ENCODE results near the gene ALK.

Gene ALK

DNA sequence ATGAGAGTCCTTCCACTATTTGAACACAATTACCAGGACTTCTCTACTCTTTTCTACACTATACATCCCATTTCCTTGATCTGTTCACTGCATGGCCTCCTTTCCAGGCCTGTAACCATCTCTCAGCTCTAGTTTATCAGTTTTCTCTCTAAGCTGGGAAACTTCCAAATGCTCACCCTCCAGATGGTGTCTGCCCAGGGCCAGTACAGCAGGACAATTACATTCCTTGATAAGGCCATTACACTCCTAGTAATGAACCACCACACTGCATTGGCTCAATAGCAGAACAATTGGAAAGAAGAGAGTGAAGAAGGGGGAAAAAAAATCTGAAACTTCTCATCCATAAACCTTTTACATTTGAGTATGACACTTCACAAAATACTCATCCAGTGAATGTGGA, 359.1 kb downstream of the ALK start:
- Mint-ChIP-seq H3K9me3 (no peaks in the 10 kb centered on the region), H3K27me3 (no peaks in the 10 kb centered on the region), H3K4me1 (ENCODE audit: low read depth) (no peaks in the 10 kb centered on the region), H3K36me3 (ENCODE audit: low read depth) (no peaks in the 10 kb centered on the region), H3K27ac (no peak overlapping the region), H3K4me3 (no peak overlapping the region)
- intact Hi-C loops (cut with micrococcal nuclease): no loop called here

DNA sequence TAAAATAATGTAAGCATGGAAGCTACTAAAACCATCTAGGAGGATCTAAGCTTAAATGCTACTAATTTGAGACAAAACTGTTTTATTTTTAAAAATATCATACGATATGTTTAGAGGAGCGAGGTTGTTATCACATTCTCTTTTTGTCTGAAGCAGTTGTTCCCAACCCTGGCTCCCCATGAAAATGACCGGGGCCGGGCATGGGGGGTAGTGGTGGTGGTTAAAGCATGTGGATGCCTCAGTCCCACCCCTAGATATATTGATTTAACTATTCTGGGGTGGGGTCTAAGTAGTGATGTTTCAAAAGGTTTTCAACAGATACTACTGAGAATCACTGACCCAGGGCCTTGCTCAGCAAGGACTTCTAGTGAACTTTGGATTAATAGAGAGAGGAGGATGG, 359.8 kb downstream of the ALK start:
- Mint-ChIP-seq H3K9me3 (no peaks in the 10 kb centered on the region), H3K4me3 (no peak overlapping the region), H3K27me3 (no peaks in the 10 kb centered on the region), H3K27ac (no peak overlapping the region), H3K4me1 (ENCODE audit: low read depth) (no peaks in the 10 kb centered on the region), H3K36me3 (ENCODE audit: low read depth) (no peaks in the 10 kb centered on the region)
- intact Hi-C loops (cut with micrococcal nuclease): no loop called here

GRCh38 chr2:29561181-29561580, 360.2 kb downstream of the ALK start:
- Mint-ChIP-seq H3K27me3 (no peaks in the 10 kb centered on the region), H3K4me3 (no peak overlapping the region), H3K4me1 (ENCODE audit: low read depth) (no peaks in the 10 kb centered on the region), H3K27ac (no peak overlapping the region), H3K9me3 (no peaks in the 10 kb centered on the region), H3K36me3 (ENCODE audit: low read depth) (no peaks in the 10 kb centered on the region)
- intact Hi-C loops (cut with micrococcal nuclease): no loop called here

- Mint-ChIP-seq H3K4me1 (ENCODE audit: low read depth) (no peaks in the 10 kb centered on the region), H3K36me3 (ENCODE audit: low read depth) (no peaks in the 10 kb centered on the region), H3K27me3 (no peaks in the 10 kb centered on the region), H3K4me3 (no peak overlapping the region), H3K27ac (no peak overlapping the region), H3K9me3 (no peaks in the 10 kb centered on the region)
- intact Hi-C loops (cut with micrococcal nuclease): no loop called here
Observed at GRCh38 chr2:29560566-29560965, 360.8 kb downstream of the ALK start.

DNA sequence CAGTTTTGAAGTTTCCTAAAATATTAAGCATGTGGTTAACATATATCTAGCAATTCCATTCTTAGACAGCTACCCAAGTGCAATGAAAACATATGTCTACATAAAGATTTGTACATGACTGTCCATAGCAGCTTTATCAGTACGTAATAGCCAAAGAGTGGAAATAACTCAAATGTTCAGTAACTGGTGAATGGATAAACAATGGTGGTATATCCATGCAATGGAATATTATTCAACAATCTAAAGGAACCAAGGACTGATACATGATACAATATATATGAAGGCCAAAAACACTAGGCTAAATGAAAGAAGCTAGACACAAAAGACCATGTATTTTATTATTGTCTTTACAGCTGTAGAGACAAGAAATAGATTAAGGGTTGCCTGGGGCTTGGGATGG, 361.4 kb downstream of the ALK start:
- Mint-ChIP-seq H3K4me3 (no peak overlapping the region), H3K9me3 (no peaks in the 10 kb centered on the region), H3K27ac (no peak overlapping the region), H3K36me3 (ENCODE audit: low read depth) (no peaks in the 10 kb centered on the region), H3K27me3 (no peaks in the 10 kb centered on the region), H3K4me1 (ENCODE audit: low read depth) (peaks cover 4% of the 10 kb centered on the region)
- intact Hi-C loops (cut with micrococcal nuclease): no loop called here

- Mint-ChIP-seq H3K4me1 (ENCODE audit: low read depth) (peaks cover 7% of the 10 kb centered on the region), H3K27ac (no peak overlapping the region), H3K4me3 (no peak overlapping the region), H3K36me3 (ENCODE audit: low read depth) (no peaks in the 10 kb centered on the region), H3K27me3 (no peaks in the 10 kb centered on the region), H3K9me3 (no peaks in the 10 kb centered on the region)
- intact Hi-C loops (cut with micrococcal nuclease): no loop called here
Observed at GRCh38 chr2:29559578-29559977, 361.8 kb downstream of the ALK start.

- Mint-ChIP-seq H3K27ac (no peak overlapping the region), H3K9me3 (no peaks in the 10 kb centered on the region)
Observed at GRCh38 chr2:29558097-29558496, 363.3 kb downstream of the ALK start.

DNA sequence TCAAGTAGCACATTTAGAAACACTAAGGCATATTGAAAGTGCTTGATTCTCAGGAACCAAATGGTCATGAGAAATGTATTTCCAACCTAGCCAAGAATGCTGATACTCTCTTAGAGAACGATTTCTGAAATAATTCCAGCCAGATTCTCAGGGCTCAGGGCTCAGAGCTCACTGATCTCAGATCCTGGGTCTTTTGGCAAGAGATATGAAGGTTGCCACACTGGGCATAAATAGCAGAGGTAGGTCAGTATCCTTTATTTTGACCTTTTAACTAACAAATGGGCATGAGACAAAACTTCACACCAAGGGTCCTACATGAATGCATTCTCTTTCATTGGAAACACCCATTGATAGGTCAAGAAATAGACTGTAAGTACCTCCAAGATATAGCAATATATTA, 364.1 kb downstream of the ALK start:
- no peak overlapping the region for H3K4me3 Mint-ChIP-seq
- intact Hi-C loops (cut with micrococcal nuclease): no loop called here

More at GRCh38 chr2:29558097-29558496, 363.3 kb downstream of the ALK start:
- Mint-ChIP-seq H3K4me1 (ENCODE audit: low read depth) (peaks cover 7% of the 10 kb centered on the region), H3K4me3 (no peak overlapping the region), H3K27me3 (no peaks in the 10 kb centered on the region), H3K36me3 (ENCODE audit: low read depth) (no peaks in the 10 kb centered on the region)
- intact Hi-C loops (cut with micrococcal nuclease): no loop called here

GRCh38 chr2:29549069-29549380, 372.4 kb downstream of the ALK start:
- intact Hi-C loops (cut with micrococcal nuclease): no loop called here
- H3K4me1 Mint-ChIP-seq (ENCODE audit: low read depth): peaks cover 12% of the 10 kb centered on the region

More for the DNA sequence above, 364.1 kb downstream of the ALK start:
- no peaks in the 10 kb centered on the region for H3K9me3 Mint-ChIP-seq
- H3K27me3 Mint-ChIP-seq: no peaks in the 10 kb centered on the region
- H3K36me3 Mint-ChIP-seq (ENCODE audit: low read depth): no peaks in the 10 kb centered on the region
- H3K4me1 Mint-ChIP-seq (ENCODE audit: low read depth): peaks cover 7% of the 10 kb centered on the region
- no peak overlapping the region for H3K27ac Mint-ChIP-seq

GRCh38 chr2:29544917-29545316, 376.5 kb downstream of the ALK start:
- Mint-ChIP-seq H3K4me1 (ENCODE audit: low read depth) (peaks cover 12% of the 10 kb centered on the region), H3K9me3 (no peaks in the 10 kb centered on the region), H3K27ac (no peak overlapping the region), H3K36me3 (ENCODE audit: low read depth) (no peaks in the 10 kb centered on the region), H3K27me3 (peaks cover 4% of the 10 kb centered on the region), H3K4me3 (no peak overlapping the region)
- intact Hi-C loops (cut with micrococcal nuclease): no loop called here

More at GRCh38 chr2:29549069-29549380, 372.4 kb downstream of the ALK start:
- Mint-ChIP-seq H3K4me3 (no peak overlapping the region), H3K27me3 (peaks cover 4% of the 10 kb centered on the region), H3K27ac (no peak overlapping the region), H3K36me3 (ENCODE audit: low read depth) (no peaks in the 10 kb centered on the region), H3K9me3 (no peaks in the 10 kb centered on the region)

GRCh38 chr2:29544031-29544430, 377.4 kb downstream of the ALK start:
- Mint-ChIP-seq H3K9me3 (no peaks in the 10 kb centered on the region), H3K36me3 (ENCODE audit: low read depth) (no peaks in the 10 kb centered on the region), H3K27me3 (peaks cover 4% of the 10 kb centered on the region), H3K27ac (no peak overlapping the region), H3K4me1 (ENCODE audit: low read depth) (peaks cover 12% of the 10 kb centered on the region), H3K4me3 (no peak overlapping the region)
- intact Hi-C loops (cut with micrococcal nuclease): no loop called here

DNA sequence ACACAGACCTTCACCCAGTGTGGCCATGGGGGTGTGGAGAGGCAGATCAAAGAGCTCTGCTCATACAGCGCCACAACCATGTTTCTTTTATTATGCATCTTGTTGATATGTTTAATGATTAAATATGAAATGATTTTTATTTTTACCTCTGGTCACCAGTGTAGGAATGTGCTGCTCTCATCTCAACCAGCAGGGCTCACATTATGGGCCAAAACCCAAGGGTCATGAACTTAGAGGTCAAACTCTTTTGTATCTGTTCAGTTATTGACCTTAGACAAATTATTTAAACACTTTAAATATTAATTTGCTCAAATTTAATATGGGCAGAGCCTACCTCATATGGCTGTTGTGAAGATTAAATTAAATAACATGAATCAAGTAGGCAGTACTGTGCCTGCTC, 386.2 kb downstream of the ALK start:
- H3K9me3 Mint-ChIP-seq: no peaks in the 10 kb centered on the region
- H3K36me3 Mint-ChIP-seq (ENCODE audit: low read depth): no peaks in the 10 kb centered on the region
- no peaks in the 10 kb centered on the region for H3K27me3 Mint-ChIP-seq
- H3K4me1 Mint-ChIP-seq (ENCODE audit: low read depth): no peaks in the 10 kb centered on the region
- intact Hi-C loops (cut with micrococcal nuclease): no loop called here
- no peak overlapping the region for H3K4me3 Mint-ChIP-seq
- H3K27ac Mint-ChIP-seq: no peak overlapping the region

GRCh38 chr2:29532436-29532835, 388.9 kb downstream of the ALK start:
- H3K27ac Mint-ChIP-seq: no peak overlapping the region
- intact Hi-C loops (cut with micrococcal nuclease): no loop called here
- no peaks in the 10 kb centered on the region for H3K9me3 Mint-ChIP-seq
- peaks cover 8% of the 10 kb centered on the region for H3K4me1 Mint-ChIP-seq (ENCODE audit: low read depth)
- no peak overlapping the region for H3K4me3 Mint-ChIP-seq
- H3K36me3 Mint-ChIP-seq (ENCODE audit: low read depth): no peaks in the 10 kb centered on the region
- H3K27me3 Mint-ChIP-seq: no peaks in the 10 kb centered on the region

GRCh38 chr2:29531626-29532025, 389.8 kb downstream of the ALK start:
- H3K4me1 Mint-ChIP-seq (ENCODE audit: low read depth): peaks cover 11% of the 10 kb centered on the region
- intact Hi-C loops (cut with micrococcal nuclease): no loop called here
- H3K27ac Mint-ChIP-seq: no peak overlapping the region
- H3K36me3 Mint-ChIP-seq (ENCODE audit: low read depth): no peaks in the 10 kb centered on the region
- no peaks in the 10 kb centered on the region for H3K27me3 Mint-ChIP-seq
- H3K9me3 Mint-ChIP-seq: no peaks in the 10 kb centered on the region
- no peak overlapping the region for H3K4me3 Mint-ChIP-seq

DNA sequence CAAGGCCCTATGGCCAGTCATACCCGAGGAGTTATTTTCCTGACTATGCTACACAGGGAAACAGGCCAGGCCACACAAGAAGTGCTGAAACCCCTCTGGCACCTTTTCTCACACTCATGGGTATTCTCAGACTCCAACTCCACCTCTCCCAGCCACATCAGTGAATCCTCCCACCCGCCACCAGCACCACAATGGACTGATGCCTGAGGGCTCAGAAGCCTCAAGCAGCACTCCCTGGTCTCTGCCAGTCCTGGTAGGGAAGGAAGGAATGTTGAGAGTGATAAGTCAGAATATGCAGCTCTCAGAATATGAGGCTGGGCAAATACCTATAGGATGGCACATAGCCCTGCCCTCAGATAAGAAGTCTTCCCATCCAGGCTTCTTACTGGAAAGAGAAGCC, 391.1 kb downstream of the ALK start:
- intact Hi-C loops (cut with micrococcal nuclease): no loop called here
- Mint-ChIP-seq H3K9me3 (no peaks in the 10 kb centered on the region), H3K27me3 (no peaks in the 10 kb centered on the region), H3K4me3 (no peak overlapping the region), H3K27ac (no peak overlapping the region), H3K36me3 (ENCODE audit: low read depth) (no peaks in the 10 kb centered on the region), H3K4me1 (ENCODE audit: low read depth) (peaks cover 11% of the 10 kb centered on the region)
